C4-2B (cell line): ENCODE data around the gene TMEM18.

Source experiments
- CTCF ChIP-seq: fragments of 450-650 bp; conservative IDR thresholded peaks from 2 replicates; pipeline ENCODE4 v1.5.1; 2017; ENCODE audit warnings: mild to moderate bottlenecking
- ZFX ChIP-seq: fragments of 450-650 bp; IDR thresholded peaks from 2 replicates; pipeline ENCODE4 v1.6.1; 2017

- no peak for TF ChIP-seq CTCF
- no peak for TF ChIP-seq ZFX
These were observed 555 bp downstream of the TMEM18 start for GRCh38 chr2:676647-677055.
